ENCODE results near the gene SH3PXD2A. TPM values are rescaled to one million over a fixed set of nuclear protein-coding genes. Genes with fewer than 3 reads are reported as not detected.
A peak's percentile ranks its signal among the peaks of the same experiment; 100 is the strongest.

Gene SH3PXD2A
- total RNA-seq, 1 donor from 2014 or later = 17.3 TPM

- H3K79me2 ChIP-seq (ENCODE audit: insufficient read depth, low read length) = peaks cover 11% of the 10 kb centered on the region
- H2AFZ ChIP-seq (ENCODE audit: low read depth, low read length) = no peak overlapping the region
- no peaks in the 10 kb centered on the region for H3K27me3 ChIP-seq (ENCODE audit: insufficient read depth, low read length)
- no peak overlapping the region for H3K9ac ChIP-seq (ENCODE audit: low read length)
- H3K9me3 ChIP-seq (ENCODE audit: insufficient read depth, low read depth, low read length) = no peaks in the 10 kb centered on the region
- peaks cover 4% of the 10 kb centered on the region for H3K27me3 Mint-ChIP-seq (ENCODE audit: low read depth, unreplicated experiment)
- no peak overlapping the region for H3K27ac Mint-ChIP-seq (ENCODE audit: unreplicated experiment)
- peaks cover 13% of the 10 kb centered on the region for H3K4me1 ChIP-seq (ENCODE audit: insufficient read depth, low read length)
- no peaks in the 10 kb centered on the region for H4K20me1 ChIP-seq (ENCODE audit: insufficient read depth, low read length)
- TF ChIP-seq EZH2 (IDR thresholded peaks at IDR 0.05; ENCODE audit: insufficient read depth, low read length) = no peak
- TF ChIP-seq CTCF (IDR thresholded peaks at IDR 0.05; ENCODE audit: insufficient read depth, low read depth, low read length) = peak; percentile 32
- no peak overlapping the region for H3K4me3 ChIP-seq (ENCODE audit: insufficient read depth, low read depth, low read length)
- no peak for DNase-seq (ENCODE audit: low read depth)
- H3K36me3 ChIP-seq (ENCODE audit: insufficient read depth, low read length) = no peaks in the 10 kb centered on the region
- H3K36me3 Mint-ChIP-seq (ENCODE audit: low read depth, unreplicated experiment) = peaks cover 19% of the 10 kb centered on the region
- no peak overlapping the region for H3K4me2 ChIP-seq (ENCODE audit: low read length)
- no peak overlapping the region for H3K4me3 Mint-ChIP-seq (ENCODE audit: unreplicated experiment)
- no peaks in the 10 kb centered on the region for H3K9me3 Mint-ChIP-seq (ENCODE audit: unreplicated experiment)
- H3K27ac ChIP-seq (ENCODE audit: low read depth, low read length) = no peak overlapping the region
- FAIRE-seq = no peak
- peaks cover 15% of the 10 kb centered on the region for H3K4me1 Mint-ChIP-seq (ENCODE audit: low read depth, unreplicated experiment)
Measured at GRCh38 chr10:103666087-103666761, 189.2 kb downstream of the SH3PXD2A start.

- no peak for FAIRE-seq
- Mint-ChIP-seq H3K27ac (ENCODE audit: unreplicated experiment) (no peak overlapping the region), H3K4me3 (ENCODE audit: unreplicated experiment) (no peak overlapping the region)
Measured at GRCh38 chr10:103665162-103665889, 190.1 kb downstream of the SH3PXD2A start.

More at GRCh38 chr10:103665162-103665889, 190.1 kb downstream of the SH3PXD2A start:
- no peaks in the 10 kb centered on the region for H3K36me3 ChIP-seq (ENCODE audit: insufficient read depth, low read length)
- no peaks in the 10 kb centered on the region for H3K27me3 ChIP-seq (ENCODE audit: insufficient read depth, low read length)
- peaks cover 22% of the 10 kb centered on the region for H3K4me1 ChIP-seq (ENCODE audit: insufficient read depth, low read length)
- no peak for TF ChIP-seq EZH2 (IDR thresholded peaks at IDR 0.05; ENCODE audit: insufficient read depth, low read length)
- no peak for TF ChIP-seq CTCF (IDR thresholded peaks at IDR 0.05; ENCODE audit: insufficient read depth, low read depth, low read length)
- H3K79me2 ChIP-seq (ENCODE audit: insufficient read depth, low read length) = peaks cover 17% of the 10 kb centered on the region
- no peak for DNase-seq (ENCODE audit: low read depth)
- Mint-ChIP-seq H3K27me3 (ENCODE audit: low read depth, unreplicated experiment) (peaks cover 4% of the 10 kb centered on the region), H3K9me3 (ENCODE audit: unreplicated experiment) (no peaks in the 10 kb centered on the region), H3K4me1 (ENCODE audit: low read depth, unreplicated experiment) (peaks cover 15% of the 10 kb centered on the region), H3K36me3 (ENCODE audit: low read depth, unreplicated experiment) (peaks cover 19% of the 10 kb centered on the region)
- no peak overlapping the region for H3K27ac ChIP-seq (ENCODE audit: low read depth, low read length)
- no peak overlapping the region for H2AFZ ChIP-seq (ENCODE audit: low read depth, low read length)
- H3K4me3 ChIP-seq (ENCODE audit: insufficient read depth, low read depth, low read length) = no peak overlapping the region
- no peaks in the 10 kb centered on the region for H3K9me3 ChIP-seq (ENCODE audit: insufficient read depth, low read depth, low read length)
- no peaks in the 10 kb centered on the region for H4K20me1 ChIP-seq (ENCODE audit: insufficient read depth, low read length)
- H3K4me2 ChIP-seq (ENCODE audit: low read length) = no peak overlapping the region
- no peak overlapping the region for H3K9ac ChIP-seq (ENCODE audit: low read length)
